HepG2 (cell line): Measurements from ENCODE around the gene STPG2. TPM values are rescaled to one million over a fixed set of nuclear protein-coding genes. Genes with fewer than 3 reads are reported as not detected.

Source experiments
- ATAC-seq: fragments of 200-7000 bp; cut with Tn5 transposase; 3 replicates; pipeline ENCODE4 v1.9.1; 2020; ENCODE audit warnings: mild to moderate bottlenecking, moderate library complexity
- BruUV-seq: library from RNA; stranded (reverse); fragments of 400-500 nt; replicated peaks from 2 replicates; lab custom pipeline; 2021; lab: Mats Ljungman, UMichigan
- CTCF ChIA-PET: fragments of 300-600 bp; formaldehyde crosslinking; extraction: SDS; loops from one replicate; lab custom pipeline; 2021; ENCODE audit warnings: low total read pairs, inconsistent platforms, low intra/inter-chr PET ratio; lab: Yijun Ruan, JAX
- POLR2A ChIA-PET: fragments of 350-600 bp; sonication (Branson Sonifier 250); formaldehyde crosslinking; loops from one replicate; lab custom pipeline; 2020; ENCODE audit warnings: antibody characterized with exemption, inconsistent platforms; lab: Yijun Ruan, JAX
- DNase-seq: peaks from one replicate; pipeline ENCODE4 v3.0.0-alpha.2; 2015; ENCODE audit warnings: low spot score
- FAIRE-seq: peaks from 3 replicates; lab custom pipeline; 2011; peaks lifted over from hg19 to GRCh38; lab: Jason Lieb, UNC
- H2AFZ ChIP-seq: one replicate; pipeline ENCODE4 v1.6.1; 2011; ENCODE audit warnings: low read length, inconsistent platforms
- H3K27ac ChIP-seq: fragments of 300-600 bp; 3 replicates; pipeline ENCODE4 v1.8.0; 2011; ENCODE audit warnings: mixed run types, mild to moderate bottlenecking, mixed read lengths, low read length, inconsistent platforms; ENCODE audit not compliant: insufficient read depth; ENCODE audit errors: extremely low read length
- H3K27me3 ChIP-seq, 2 experiments: fragments of 200-600 bp in 1 of 2; 2 replicates in 1 of 2; 3 replicates in 1 of 2; pipeline versions ENCODE4 v1.6.0 to v1.8.0; 2011; ENCODE audit warnings: low read length in 2 of 2, mild to moderate bottlenecking in 2 of 2, moderate library complexity in 2 of 2, inconsistent platforms in 1 of 2; ENCODE audit not compliant: insufficient read depth in 2 of 2, control insufficient read depth in 1 of 2
- H3K36me3 ChIP-seq, 2 experiments: fragments of 200-600 bp in 1 of 2; replicated peaks in 1 of 2; 2 replicates in 1 of 2; 3 replicates in 1 of 2; pipeline versions ENCODE4 v1.5.1 to v1.8.0; 2011; ENCODE audit warnings: low read length in 2 of 2, inconsistent platforms in 1 of 2; ENCODE audit not compliant: insufficient read depth in 2 of 2, control insufficient read depth in 1 of 2
- H3K4me1 ChIP-seq: 2 replicates; pipeline ENCODE4 v1.5.1; 2012; ENCODE audit warnings: low read length, inconsistent platforms; ENCODE audit not compliant: insufficient read depth
- H3K4me2 ChIP-seq: 2 replicates; pipeline ENCODE4 v1.6.0; 2011; ENCODE audit warnings: low read depth, low read length, inconsistent platforms
- H3K4me3 ChIP-seq, 3 experiments: fragments of 200-600 bp in 1 of 3; sonication (generic), shearing (Covaris generic) in 1 of 3; replicated peaks in 1 of 3; 2 replicates each; pipeline ENCODE4 v1.5.1; 2011 to 2016; ENCODE audit warnings: low read length in 3 of 3, inconsistent platforms in 2 of 3, low read depth in 2 of 3, mild to moderate bottlenecking in 2 of 3, control low read depth in 1 of 3, mixed read lengths in 1 of 3; ENCODE audit not compliant: insufficient read depth in 1 of 3
- H3K79me2 ChIP-seq: one replicate; pipeline ENCODE4 v1.6.1; 2011; ENCODE audit warnings: low read length, inconsistent platforms; ENCODE audit not compliant: insufficient read depth
- H3K9ac ChIP-seq: 2 replicates; pipeline ENCODE4 v1.6.0; 2011; ENCODE audit warnings: mild to moderate bottlenecking, low read depth, low read length, inconsistent platforms; ENCODE audit not compliant: insufficient read depth
- H3K9me3 ChIP-seq: 2 replicates; pipeline ENCODE4 v1.5.1; 2012; ENCODE audit warnings: mild to moderate bottlenecking, low read length
- H4K20me1 ChIP-seq: 2 replicates; pipeline ENCODE4 v1.6.0; 2011; ENCODE audit warnings: inconsistent platforms, mild to moderate bottlenecking, low read length, moderate library complexity; ENCODE audit not compliant: insufficient read depth
- FOXO1 ChIP-seq: sonication (generic); formaldehyde crosslinking; IDR thresholded peaks from 2 replicates; pipeline ENCODE4 v1.4.0; 2020; ENCODE audit warnings: missing genetic modification reagents
- KDM4B ChIP-seq: sonication (generic); formaldehyde crosslinking; IDR thresholded peaks from 2 replicates; pipeline ENCODE4 v1.4.0; 2020; ENCODE audit warnings: missing genetic modification reagents
- SMYD3 ChIP-seq: sonication (generic); formaldehyde crosslinking; IDR thresholded peaks from 2 replicates; pipeline ENCODE4 v1.8.1; 2023; ENCODE audit warnings: mild to moderate bottlenecking, missing genetic modification reagents
- SRSF4 ChIP-seq: fragments of 200-400 bp; formaldehyde crosslinking; IDR thresholded peaks from one replicate; pipeline ENCODE4 v1.6.1; 2018; ENCODE audit warnings: mild to moderate bottlenecking, low read depth, low read length, moderate library complexity; ENCODE audit not compliant: poor library complexity, severe bottlenecking
- TARDBP ChIP-seq: sonication (generic); formaldehyde crosslinking; IDR thresholded peaks from 2 replicates; pipeline ENCODE4 v1.8.0; 2022; ENCODE audit warnings: mild to moderate bottlenecking, missing genetic modification reagents
- TERF1 ChIP-seq: sonication (generic); formaldehyde crosslinking; IDR thresholded peaks from 2 replicates; pipeline ENCODE4 v1.8.0; 2022; ENCODE audit warnings: mild to moderate bottlenecking, missing genetic modification reagents, moderate library complexity
- ZNF30 ChIP-seq: sonication (generic); formaldehyde crosslinking; IDR thresholded peaks from 2 replicates; pipeline ENCODE4 v1.5.0; 2020; ENCODE audit warnings: mild to moderate bottlenecking, missing genetic modification reagents
- ZNF629 ChIP-seq: sonication (generic); formaldehyde crosslinking; conservative IDR thresholded peaks from 2 replicates; pipeline ENCODE4 v1.5.0; 2020; ENCODE audit warnings: missing genetic modification reagents
- WGBS: methylation state at CpG from one replicate; pipeline ENCODE4 v1.1.6; 2017; ENCODE audit warnings: low lambda C conversion rate; 5-methylcytosine and 5-hydroxymethylcytosine counted together
- in situ Hi-C: cut with HindIII; loops from 2 replicates; pipeline ENCODE4 v1.10.0; 2017; ENCODE audit warnings: low pct_unique_long_range_greater_than_20kb; ENCODE audit not compliant: extremely low pct_ligation_motif_present
- intact Hi-C: fragments of 100-400 bp; cut with micrococcal nuclease; formaldehyde crosslinking; loops from one replicate; pipeline ENCODE4 v1.10.0; 2022; ENCODE audit not compliant: unreplicated experiment
- polyA plus RNA-seq, 8 experiments: library from polyadenylated mRNA; depleted of rRNA in 3 of 8; stranded (reverse) in 7 of 8; unstranded in 1 of 8; fragments of >200 nt; fragmentation: Illumina TruSeq in 4 of 8; extraction: Trizol in 4 of 8; gene quantifications; 2 replicates each; pipeline versions ENCODE4 v1.2.1 to v1.2.3, GENCODE V29; 2011 to 2016; ENCODE audit warnings: low read depth in 4 of 8, missing spikeins in 1 of 8, mixed read lengths in 1 of 8; ENCODE audit not compliant: insufficient read depth in 1 of 8
- total RNA-seq, 5 experiments: library from RNA; depleted of rRNA; stranded (reverse); fragments of >200 nt; fragmentation: Illumina TruSeq; extraction: Trizol; gene quantifications; 2 replicates each; pipeline ENCODE4 v1.2.3, GENCODE V29; 2016; ENCODE audit warnings: low read depth in 1 of 5
- TF ChIP-seq, protein P1 (sequence below): sonication (generic); formaldehyde crosslinking; IDR thresholded peaks from 2 replicates; pipeline ENCODE4 v1.4.0; 2020; ENCODE audit warnings: mild to moderate bottlenecking, missing genetic modification reagents

The STPG2 gene
- total and polyA plus RNA-seq, 2 of the 13 experiments (the other 11 are each of a cell fraction or from before 2014, with no cell fraction given): 0.07 TPM; not detected in 1

DNA sequence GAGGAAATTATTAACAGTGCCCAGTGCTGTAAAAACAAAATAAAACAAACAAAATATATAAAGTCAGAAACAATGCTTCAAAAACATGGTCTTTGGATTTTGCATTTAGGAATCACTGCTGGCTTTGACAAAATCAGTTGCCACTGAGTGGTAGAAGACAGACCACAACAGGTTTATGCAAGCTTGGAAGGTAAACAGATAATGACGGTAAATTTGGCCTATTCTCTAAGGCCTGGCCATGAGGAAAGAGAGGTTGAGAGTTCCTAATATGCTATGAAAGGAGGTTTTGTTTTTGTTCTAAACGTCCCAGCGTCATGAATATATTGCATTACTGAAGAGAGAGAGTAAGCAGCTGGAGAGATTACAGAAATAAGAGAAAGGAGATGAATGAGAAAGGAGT lies 629.4 kb downstream of the STPG2 start:
- no peak for FAIRE-seq
- ATAC-seq: no peak
- Histone ChIP-seq H2AFZ (no peak overlapping the region), H3K9ac (no peak overlapping the region), H3K79me2 (no peaks in the 10 kb centered on the region), H3K4me3 (no peak overlapping the region), H4K20me1 (no peaks in the 10 kb centered on the region), H3K4me1 (no peaks in the 10 kb centered on the region), H3K27me3 (no peaks in the 10 kb centered on the region), H3K36me3 (no peaks in the 10 kb centered on the region), H3K27ac (no peak overlapping the region), H3K9me3 (peaks cover 10% of the 10 kb centered on the region), H3K4me2 (no peak overlapping the region)
- DNase-seq: no peak
- WGBS: 2% methylated on average over 3 of the region's 3 CpGs
- POLR2A ChIA-PET: no interaction called here
- BruUV-seq: no TSS peak
- CTCF ChIA-PET: no interaction called here
- intact Hi-C loops (no loop called here), in situ Hi-C loops (no loop called here)
- TF ChIP-seq TERF1 (CRISPR knock-in tag) (no peak), FOXO1 (CRISPR knock-in tag) (no peak), SMYD3 (CRISPR knock-in tag) (no peak), TARDBP (CRISPR knock-in tag) (no peak), SRSF4 (no peak), ZNF30 (CRISPR knock-in tag) (no peak), ZNF629 (no peak), KDM4B (no peak)
- TF ChIP-seq, protein P1, sequence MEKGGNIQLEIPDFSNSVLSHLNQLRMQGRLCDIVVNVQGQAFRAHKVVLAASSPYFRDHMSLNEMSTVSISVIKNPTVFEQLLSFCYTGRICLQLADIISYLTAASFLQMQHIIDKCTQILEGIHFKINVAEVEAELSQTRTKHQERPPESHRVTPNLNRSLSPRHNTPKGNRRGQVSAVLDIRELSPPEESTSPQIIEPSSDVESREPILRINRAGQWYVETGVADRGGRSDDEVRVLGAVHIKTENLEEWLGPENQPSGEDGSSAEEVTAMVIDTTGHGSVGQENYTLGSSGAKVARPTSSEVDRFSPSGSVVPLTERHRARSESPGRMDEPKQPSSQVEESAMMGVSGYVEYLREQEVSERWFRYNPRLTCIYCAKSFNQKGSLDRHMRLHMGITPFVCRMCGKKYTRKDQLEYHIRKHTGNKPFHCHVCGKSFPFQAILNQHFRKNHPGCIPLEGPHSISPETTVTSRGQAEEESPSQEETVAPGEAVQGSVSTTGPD (CRISPR knock-in tag): no peak

Other genes starting within 250 kb of the STPG2 start
- gene RAP1GDS1, start 117.9 kb upstream of the STPG2 start, total RNA-seq (2016; rRNA removed; fragmentation: Illumina TruSeq; extraction: Trizol): 42.5 and 48.2 TPM in 2 replicates
- gene RAP1GDS1, start 117.9 kb upstream of the STPG2 start, polyA plus RNA-seq (2011; rRNA removed): 12.8 and 19.3 TPM in 2 replicates